GM12878 (cell line): ENCODE results near the gene RAB15. TPM values are rescaled to one million over a fixed set of nuclear protein-coding genes. Genes with fewer than 3 reads are reported as not detected.

Experiments
- GABPA ChIP-seq: IDR thresholded peaks from 2 replicates; pipeline ENCODE4 v1.6.1; 2014; ENCODE audit warnings: antibody characterized with exemption, low read depth, mild to moderate bottlenecking, inconsistent platforms
- HCFC1 ChIP-seq: fragments of 150-350 bp; IDR thresholded peaks from 2 replicates; pipeline ENCODE4 v1.6.1; 2014; ENCODE audit warnings: low read length
- MTA2 ChIP-seq: fragments of 450-650 bp; IDR thresholded peaks from 2 replicates; pipeline ENCODE4 v1.6.1; 2016; ENCODE audit warnings: low read depth, mild to moderate bottlenecking, moderate library complexity
- MTA3 ChIP-seq: IDR thresholded peaks from 2 replicates; pipeline ENCODE4 v1.6.1; 2012; ENCODE audit warnings: low read length, inconsistent platforms, borderline replicate concordance
- MYB ChIP-seq: fragments of 150-350 bp; IDR thresholded peaks from 2 replicates; pipeline ENCODE4 v1.6.1; 2014; ENCODE audit warnings: mild to moderate bottlenecking, low read depth, low read length, borderline replicate concordance
- NFYA ChIP-seq: IDR thresholded peaks from 2 replicates; pipeline ENCODE4 v1.6.1; 2011; ENCODE audit warnings: low read depth, mild to moderate bottlenecking, low read length, improper control_type of control experiment, borderline replicate concordance
- NFYB ChIP-seq: IDR thresholded peaks from 2 replicates; pipeline ENCODE4 v1.6.1; 2011; ENCODE audit warnings: low read depth, mild to moderate bottlenecking, low read length, improper control_type of control experiment, moderate library complexity; ENCODE audit not compliant: insufficient read depth
- NKRF ChIP-seq: fragments of 450-650 bp; conservative IDR thresholded peaks from 2 replicates; pipeline ENCODE4 v1.6.1; 2017; ENCODE audit warnings: mild to moderate bottlenecking, moderate library complexity
- PBX3 ChIP-seq: IDR thresholded peaks from 2 replicates; pipeline ENCODE4 v1.6.1; 2011; ENCODE audit warnings: mild to moderate bottlenecking, low read depth, low read length, moderate library complexity; ENCODE audit not compliant: insufficient replicate concordance
- RCOR1 ChIP-seq: conservative IDR thresholded peaks from 2 replicates; pipeline ENCODE4 v1.6.1; 2012; ENCODE audit warnings: low read depth, low read length, improper control_type of control experiment
- SMAD1 ChIP-seq: fragments of 450-650 bp; IDR thresholded peaks from 2 replicates; pipeline ENCODE4 v1.6.1; 2018; ENCODE audit warnings: mild to moderate bottlenecking, low read depth; ENCODE audit not compliant: partially characterized antibody
- SMARCA5 ChIP-seq: fragments of 450-650 bp; IDR thresholded peaks from 2 replicates; pipeline ENCODE4 v1.6.1; 2017; ENCODE audit warnings: mild to moderate bottlenecking
- SREBF1 ChIP-seq: IDR thresholded peaks from 2 replicates; pipeline ENCODE4 v1.6.1; 2012; ENCODE audit warnings: mild to moderate bottlenecking, low read length
- STAT1 ChIP-seq: fragments of 450-650 bp; conservative IDR thresholded peaks from 2 replicates; pipeline ENCODE4 v1.6.1; 2014; ENCODE audit warnings: antibody characterized with exemption, mild to moderate bottlenecking
- TAF1 ChIP-seq: IDR thresholded peaks from 2 replicates; pipeline ENCODE4 v1.6.1; 2011; ENCODE audit warnings: mild to moderate bottlenecking, low read depth, low read length, borderline replicate concordance
- TCF12 ChIP-seq: IDR thresholded peaks from 2 replicates; pipeline ENCODE4 v1.6.1; 2011; ENCODE audit warnings: low read depth, mild to moderate bottlenecking, low read length
- TCF7 ChIP-seq: IDR thresholded peaks from 2 replicates; pipeline ENCODE4 v1.6.1; 2014; ENCODE audit warnings: antibody characterized with exemption, borderline replicate concordance
- ZBED1 ChIP-seq: IDR thresholded peaks from 2 replicates; pipeline ENCODE4 v1.6.1; 2016; ENCODE audit warnings: borderline replicate concordance
- ZBTB33 ChIP-seq: fragments of 450-650 bp; IDR thresholded peaks from 2 replicates; pipeline ENCODE4 v1.6.1; 2017; ENCODE audit warnings: mild to moderate bottlenecking
- ZBTB4 ChIP-seq: fragments of 450-650 bp; formaldehyde crosslinking; IDR thresholded peaks from 2 replicates; pipeline ENCODE4 v1.4.0; 2022; ENCODE audit warnings: mild to moderate bottlenecking, moderate library complexity
- ZNF217 ChIP-seq: fragments of 450-650 bp; IDR thresholded peaks from 2 replicates; pipeline ENCODE4 v1.6.1; 2017; ENCODE audit warnings: antibody characterized with exemption, mild to moderate bottlenecking
- polyA plus RNA-seq, 11 experiments: library from polyadenylated mRNA; depleted of rRNA in 4 of 11; unstranded in 6 of 11; stranded (reverse) in 5 of 11; fragments of >200 nt; fragmentation: Nextera tagmentation in 4 of 11; fragmentation: Illumina TruSeq in 1 of 11; extraction: Ambion mirVana in 4 of 11; extraction: Trizol in 1 of 11; gene quantifications; 1 replicate in 1 of 11; 2 replicates in 10 of 11; pipeline versions ENCODE4 v1.2.1 to v1.2.3, GENCODE V29; 2011 to 2016; ENCODE audit warnings: inconsistent platforms in 2 of 11, missing spikeins in 2 of 11, low read depth in 1 of 11
- total RNA-seq, 4 experiments: library from RNA; depleted of rRNA in 3 of 4; stranded (reverse); fragments of >200 nt in 3 of 4; fragmentation: Illumina TruSeq in 1 of 4; extraction: Trizol in 1 of 4; gene quantifications; 2 replicates each; pipeline versions ENCODE4 v1.2.1 to v1.2.3, GENCODE V29; 2013 to 2021

The RAB15 gene
- total and polyA plus RNA-seq, 10 of the 15 experiments (the other 5 are each of a cell fraction or from before 2014, with no cell fraction given): 0.32 to 3.9 (median 2.1) TPM

- TF ChIP-seq PBX3 (no peak), STAT1 (no peak), SREBF1 (peak; percentile 66; the same call in 1 of the 2 replicates), NFYB (no peak), RCOR1 (0 out of 2 replicates have a peak, but pooled peaks have one; percentile 45), NKRF (peak; percentile 98), GABPA (no peak), ZNF217 (no peak), TCF12 (0 out of 2 replicates have a peak, but pooled peaks have one; percentile 10), HCFC1 (peak; percentile 90), MTA3 (no peak; the same call in 1 of the 2 replicates), TAF1 (peak; percentile 52; the same call in 1 of the 2 replicates), ZBED1 (0 out of 2 replicates have a peak, but pooled peaks have one; percentile 46), MTA2 (0 out of 2 replicates have a peak, but pooled peaks have one; percentile 34), MYB (no peak), TCF7 (no peak), ZBTB4 (CRISPR knock-in tag) (no peak), SMARCA5 (peak; percentile 81), ZBTB33 (no peak), NFYA (no peak), SMAD1 (no peak)
Measured at GRCh38 chr14:64986648-64987437, 14.7 kb upstream of the RAB15 start, which contains the start of gene FNTB (continued).
